ENCODE results near the gene RELN. TPM values are rescaled to one million over a fixed set of nuclear protein-coding genes. Genes with fewer than 3 reads are reported as not detected.

The RELN gene
- total RNA-seq, 1 experiment from 2014 or later = 0.02 TPM

DNA sequence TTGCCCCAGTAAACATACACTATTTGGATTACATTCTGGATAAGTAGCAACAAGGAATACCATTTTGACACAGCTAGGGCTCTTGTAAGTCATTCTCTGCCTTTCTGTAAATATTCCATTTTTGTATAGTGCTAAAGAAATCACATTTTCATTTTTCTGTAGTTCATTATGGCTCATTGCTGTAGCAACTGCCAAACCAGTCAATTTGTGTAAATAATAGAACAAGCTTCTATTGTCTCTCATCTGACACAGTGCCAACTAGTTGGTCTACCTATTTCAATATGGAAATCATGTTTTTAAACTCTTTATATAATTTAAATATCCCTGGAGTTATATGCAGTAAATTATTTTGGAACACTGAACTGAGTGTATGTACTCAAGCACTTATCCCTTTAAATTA lies 193.7 kb downstream of the RELN start:
- H2BK5ac ChIP-seq (ENCODE audit: insufficient read length, low read length) = no peak overlapping the region
- no peak overlapping the region for H3K27ac ChIP-seq (ENCODE audit: insufficient read length, low read depth, low read length)
- no peak overlapping the region for H3K23ac ChIP-seq (ENCODE audit: insufficient read length, low read depth, low read length)
- no peaks in the 10 kb centered on the region for H3K23me2 ChIP-seq (ENCODE audit: insufficient read length, low read depth, low read length, poor library complexity, severe bottlenecking)
- no peak overlapping the region for H3K4me2 ChIP-seq (ENCODE audit: insufficient read depth, insufficient read length, low read length)
- Mint-ChIP-seq H3K4me3 (no peak overlapping the region), H3K27ac (no peak overlapping the region), H3K27me3 (ENCODE audit: low read depth) (peaks cover 3% of the 10 kb centered on the region), H3K36me3 (ENCODE audit: insufficient read depth in 1 of 3, low read depth in 3 of 3) (no peaks in the 10 kb centered on the region), H3K4me1 (no peaks in the 10 kb centered on the region), H3K9me3 (peaks cover 0 to 2% of the 10 kb centered on the region in 2 experiments; a peak in 1 of 5 replicates)
- H2BK12ac ChIP-seq (ENCODE audit: insufficient read length, low read depth, low read length) = no peak overlapping the region
- no peaks in the 10 kb centered on the region for H3K79me1 ChIP-seq (ENCODE audit: insufficient read depth, low read depth, low read length, poor library complexity, severe bottlenecking)
- no peak overlapping the region for H2BK15ac ChIP-seq (ENCODE audit: low read depth, low read length)
- H3K79me2 ChIP-seq (ENCODE audit: insufficient read depth, low read length) = no peaks in the 10 kb centered on the region
- H3K56ac ChIP-seq (ENCODE audit: insufficient read length, low read depth, low read length) = no peak overlapping the region
- H3K4me1 ChIP-seq (ENCODE audit: insufficient read depth, low read length) = no peaks in the 10 kb centered on the region
- DNase-seq = no peak
- H3K9me3 ChIP-seq (ENCODE audit: control insufficient read depth, low read depth, low read length) = no peaks in the 10 kb centered on the region
- no peak overlapping the region for H3K4ac ChIP-seq (ENCODE audit: low read depth, low read length)
- no peak overlapping the region for H4K91ac ChIP-seq (ENCODE audit: insufficient read length, low read depth, low read length)
- H3K18ac ChIP-seq (ENCODE audit: insufficient read length, low read depth, low read length) = no peak overlapping the region
- no peak overlapping the region for H3T11ph ChIP-seq (ENCODE audit: low read length)
- no peak for TF ChIP-seq CTCF (conservative IDR thresholded peaks at IDR 0.05)
- no peak overlapping the region for H3K9ac ChIP-seq (ENCODE audit: extremely low read depth, insufficient read length, low read length)
- no peak overlapping the region for H2BK120ac ChIP-seq (ENCODE audit: low read depth, low read length, poor library complexity, severe bottlenecking)
- no peak overlapping the region for H2BK20ac ChIP-seq (ENCODE audit: low read depth, low read length, poor library complexity, severe bottlenecking)
- H2AFZ ChIP-seq (ENCODE audit: low read length) = no peak overlapping the region
- no peak overlapping the region for H4K8ac ChIP-seq (replicated peaks; ENCODE audit: insufficient read length, low read depth, low read length)
- no peaks in the 10 kb centered on the region for H4K20me1 ChIP-seq (ENCODE audit: control insufficient read depth, insufficient read depth, insufficient read length)
- H3K27me3 ChIP-seq (ENCODE audit: insufficient read depth, low read length) = no peaks in the 10 kb centered on the region
- H2AK5ac ChIP-seq (ENCODE audit: insufficient read length, low read length) = no peak overlapping the region
- no peak overlapping the region for H4K5ac ChIP-seq (ENCODE audit: insufficient read length, low read depth, low read length)
- no peak overlapping the region for H3K14ac ChIP-seq (ENCODE audit: insufficient read depth, low read length)

All from H9 (cell line).